Measurements from ENCODE around the gene PRMT1. TPM values are rescaled to one million over a fixed set of nuclear protein-coding genes. Genes with fewer than 3 reads are reported as not detected.

The PRMT1 gene
- total RNA-seq, 2 donors from 2014 or later: 142 to 300 TPM

GRCh38 chr19:49680421-49681351, 3.6 kb downstream of the PRMT1 start:
- Histone ChIP-seq H3K27ac (peak overlapping the region; percentile 25 to 62), H3K36me3 (peaks cover 9 to 16% of the 10 kb centered on the region in 2 donors), H3K4me1 (replicated peaks) (peaks cover 11% of the 10 kb centered on the region), H3K27me3 (replicated peaks; ENCODE audit: insufficient read depth) (no peaks in the 10 kb centered on the region), H3K4me3 (no peak overlapping the region), H3K9me3 (no peaks in the 10 kb centered on the region)
- WGBS: 34% methylated on average over 38 of the region's 40 CpGs
- intact Hi-C loops (cut with DNase I): no loop called here
- peak; percentile 79 for DNase-seq (ENCODE audit: low spot score)
- TF ChIP-seq POLR2AphosphoS5 (IDR thresholded peaks at IDR 0.05) (peak; percentile 82), CTCF (IDR thresholded peaks at IDR 0.05) (peak; percentile 98), POLR2A (IDR thresholded peaks at IDR 0.05) (no peak)

- no peaks in the 10 kb centered on the region for H3K9me3 ChIP-seq
- intact Hi-C loops (cut with DNase I): no loop called here
- H3K27me3 ChIP-seq (replicated peaks; ENCODE audit: insufficient read depth): no peaks in the 10 kb centered on the region
- peaks cover 11% of the 10 kb centered on the region for H3K4me1 ChIP-seq (replicated peaks)
- no peak overlapping the region for H3K27ac ChIP-seq
- no peak overlapping the region for H3K4me3 ChIP-seq
- DNase-seq (ENCODE audit: low spot score): no peak
- H3K36me3 ChIP-seq: peaks cover 9 to 24% of the 10 kb centered on the region in 2 donors
- TF ChIP-seq CTCF (IDR thresholded peaks at IDR 0.05): no peak
- no peak for TF ChIP-seq POLR2AphosphoS5 (IDR thresholded peaks at IDR 0.05)
- no peak for TF ChIP-seq POLR2A (IDR thresholded peaks at IDR 0.05)
- WGBS: 91% methylated on average over 19 of the region's 19 CpGs
These were observed 4.8 kb downstream of the PRMT1 start for GRCh38 chr19:49681830-49682229.

GRCh38 chr19:49682274-49682673, 5.2 kb downstream of the PRMT1 start:
- no peak for DNase-seq (ENCODE audit: low spot score)
- H3K27me3 ChIP-seq (replicated peaks; ENCODE audit: insufficient read depth): no peaks in the 10 kb centered on the region
- no peak overlapping the region for H3K27ac ChIP-seq
- no peak overlapping the region for H3K4me3 ChIP-seq
- H3K9me3 ChIP-seq: no peaks in the 10 kb centered on the region
- TF ChIP-seq POLR2A (IDR thresholded peaks at IDR 0.05) (no peak), POLR2AphosphoS5 (IDR thresholded peaks at IDR 0.05) (no peak), CTCF (IDR thresholded peaks at IDR 0.05) (no peak)
- peaks cover 11% of the 10 kb centered on the region for H3K4me1 ChIP-seq (replicated peaks)
- 77% methylated on average over 8 of the region's 8 CpGs for WGBS
- H3K36me3 ChIP-seq: peaks cover 9 to 28% of the 10 kb centered on the region in 2 donors
- intact Hi-C loops (cut with DNase I): no loop called here

GRCh38 chr19:49683814-49684250, 6.8 kb downstream of the PRMT1 start:
- Histone ChIP-seq H3K4me3 (no peak overlapping the region), H3K27me3 (replicated peaks; ENCODE audit: insufficient read depth) (no peaks in the 10 kb centered on the region), H3K9me3 (no peaks in the 10 kb centered on the region), H3K36me3 (peaks cover 9 to 29% of the 10 kb centered on the region in 2 donors), H3K4me1 (replicated peaks) (peaks cover 8% of the 10 kb centered on the region), H3K27ac (no peak overlapping the region)
- no peak for TF ChIP-seq CTCF (IDR thresholded peaks at IDR 0.05)
- TF ChIP-seq POLR2AphosphoS5 (IDR thresholded peaks at IDR 0.05): no peak
- no peak for TF ChIP-seq POLR2A (IDR thresholded peaks at IDR 0.05)
- no peak for DNase-seq (ENCODE audit: low spot score)
- WGBS: 92% methylated on average over 18 of the region's 18 CpGs
- intact Hi-C loops (cut with DNase I): no loop called here
